GM19452 (cell line): ENCODE measurements around the gene STOX1.
"Not testable (repeated sequence)": the region's sequence is repeated elsewhere in the genome, so short reads cannot be mapped to it uniquely, and the experiment has no call there.

ENCODE experiments used
- ATAC-seq: cut with Tn5 transposase; IDR thresholded peaks from one replicate; pipeline ENCODE4 v1.9.1; 2021; ENCODE audit not compliant: unreplicated experiment

Gene STOX1

GRCh38 chr10:68828083-68828601, 811 bp downstream of the STOX1 start:
- not testable (repeated sequence) for ATAC-seq

GRCh38 chr10:68828833-68829232, 1.5 kb downstream of the STOX1 start:
- ATAC-seq: no peak

- ATAC-seq: no peak
Measured at GRCh38 chr10:68829521-68829920, 2.2 kb downstream of the STOX1 start.

DNA sequence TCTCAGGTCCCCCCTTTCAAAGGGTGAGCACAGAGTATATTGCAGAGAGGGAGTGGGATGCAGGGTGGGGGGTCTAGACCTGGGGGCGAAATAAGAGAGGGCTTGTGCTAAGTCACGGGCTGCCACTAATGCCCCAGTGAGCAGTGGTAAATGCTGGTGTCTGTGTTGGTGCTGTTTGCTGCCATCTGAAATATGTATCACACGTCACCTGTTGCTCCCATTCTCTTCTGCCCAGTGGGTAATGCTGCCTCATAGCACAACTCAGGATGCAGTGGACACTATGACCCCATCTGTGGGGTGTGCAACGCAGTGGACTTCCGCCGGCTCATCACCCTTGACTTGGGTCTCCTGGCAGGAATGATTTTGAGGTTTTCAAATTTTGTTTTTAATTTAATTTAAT, 2.6 kb downstream of the STOX1 start:
- no peak for ATAC-seq

- no peak for ATAC-seq
Measured at GRCh38 chr10:68831961-68832455, 4.7 kb downstream of the STOX1 start.

DNA sequence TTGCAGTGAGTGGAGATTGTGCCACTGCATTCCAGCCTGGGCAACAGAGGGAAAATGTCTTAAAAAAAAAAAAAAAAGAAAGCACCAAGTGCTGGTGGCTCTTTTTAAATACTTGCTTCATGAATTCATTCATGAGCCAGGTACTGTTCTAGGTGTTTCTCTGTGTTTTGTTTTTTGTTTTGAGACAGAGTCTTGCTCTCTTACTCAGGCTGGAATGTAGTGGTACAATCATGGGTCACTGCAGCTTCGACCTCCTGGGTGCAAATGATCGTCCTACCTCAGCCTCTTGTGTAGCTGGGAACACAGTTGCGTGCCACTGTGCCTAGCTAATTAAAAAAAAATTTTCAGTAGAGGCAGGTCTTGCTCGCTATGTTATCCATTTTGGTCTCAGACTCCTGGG, 5.3 kb downstream of the STOX1 start:
- no peak for ATAC-seq

DNA sequence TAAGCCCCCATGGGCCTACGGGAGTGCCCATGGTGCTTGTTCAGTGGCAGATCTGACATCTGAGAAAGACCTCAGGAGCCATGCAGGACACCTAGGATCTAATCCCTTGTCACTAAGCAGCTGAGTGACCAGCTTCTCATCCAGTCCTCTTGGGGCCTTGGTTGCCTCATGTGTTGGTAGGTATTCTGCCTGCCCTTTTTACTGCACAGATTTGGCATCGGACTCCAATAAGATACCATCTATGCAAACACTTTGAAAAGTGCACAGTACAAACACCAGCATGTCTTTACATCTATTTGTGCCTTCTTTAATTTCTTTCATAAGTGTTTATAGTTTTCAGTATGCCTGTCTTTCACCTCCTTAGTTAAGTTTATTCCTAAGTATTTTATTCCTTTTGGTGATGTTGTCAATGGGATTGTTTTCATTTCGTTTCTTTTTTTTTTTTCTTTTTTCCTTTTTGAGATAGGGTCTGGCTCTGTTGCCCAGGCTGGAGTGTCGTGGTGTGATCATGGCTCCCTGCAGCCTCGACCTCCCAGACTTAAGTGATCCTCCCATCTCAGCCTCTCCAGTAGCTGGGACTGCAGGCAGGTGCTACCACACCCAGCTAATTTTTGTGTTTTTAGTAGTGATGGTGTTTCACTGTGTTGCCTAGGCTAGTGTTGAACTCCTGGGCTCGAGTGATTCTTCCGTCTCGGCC, 10.4 kb downstream of the STOX1 start:
- no peak for ATAC-seq

- ATAC-seq: not testable (repeated sequence)
Measured at GRCh38 chr10:68840650-68841049, 13.3 kb downstream of the STOX1 start.

DNA sequence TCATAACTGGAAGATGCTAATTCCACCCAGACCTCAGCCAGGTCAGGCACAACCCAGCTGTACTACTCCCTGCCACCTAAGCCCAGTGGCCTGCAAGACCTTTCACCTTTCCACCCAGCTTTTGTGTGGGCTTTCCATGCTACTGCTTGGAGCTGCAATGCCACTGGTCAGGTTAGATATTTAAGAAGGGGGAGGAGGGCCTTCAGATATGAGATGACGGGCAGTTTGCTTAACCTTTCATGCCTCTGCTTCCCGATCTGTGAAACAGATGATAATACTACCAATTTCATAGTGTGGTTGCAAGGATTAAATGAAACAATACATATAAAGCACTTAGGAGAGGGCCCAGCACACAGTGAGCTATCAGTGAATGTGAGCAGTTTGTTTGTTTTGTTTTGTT, 20.9 kb downstream of the STOX1 start:
- ATAC-seq: no peak

- ATAC-seq: no peak
Measured at GRCh38 chr10:68848806-68849205, 21.5 kb downstream of the STOX1 start.

DNA sequence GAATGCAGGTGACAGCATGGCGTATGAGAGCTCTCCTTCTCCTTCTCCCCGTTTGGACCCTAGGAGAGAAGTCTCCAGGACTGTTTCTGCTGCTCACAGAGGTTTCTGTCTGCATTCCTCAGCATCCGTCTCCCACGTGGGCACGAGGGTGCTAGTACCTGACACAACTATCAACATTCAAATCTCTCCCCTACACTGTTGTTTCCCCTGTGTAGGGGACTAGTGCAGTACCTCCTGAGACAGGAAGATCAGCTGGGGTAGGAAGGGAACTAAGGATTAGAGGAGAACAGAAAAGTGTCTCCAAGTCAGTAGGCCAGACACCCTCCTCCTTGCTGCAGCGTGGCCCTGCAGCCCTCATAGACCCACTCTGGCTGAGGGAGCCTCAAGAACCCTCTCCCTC, 29.0 kb downstream of the STOX1 start:
- ATAC-seq: no peak

DNA sequence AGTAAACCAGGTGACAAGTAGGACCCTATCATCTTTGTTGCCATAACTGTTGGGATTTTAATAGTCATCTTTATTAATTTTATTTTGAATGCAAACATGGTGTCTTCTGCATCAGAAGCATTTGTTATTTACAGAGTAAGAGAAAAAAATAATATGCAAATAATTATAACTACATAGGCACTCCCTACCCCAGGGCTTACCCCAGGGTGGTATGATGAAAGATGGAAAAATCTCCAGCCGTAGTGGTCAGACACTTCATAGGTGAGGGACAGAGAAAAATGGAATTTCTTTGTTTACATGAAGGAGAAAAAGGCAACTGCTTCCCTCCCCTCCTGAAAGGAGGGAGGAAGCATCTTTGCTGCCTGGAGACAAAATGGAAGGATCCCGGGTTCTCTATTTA, 29.7 kb downstream of the STOX1 start:
- ATAC-seq: no peak

DNA sequence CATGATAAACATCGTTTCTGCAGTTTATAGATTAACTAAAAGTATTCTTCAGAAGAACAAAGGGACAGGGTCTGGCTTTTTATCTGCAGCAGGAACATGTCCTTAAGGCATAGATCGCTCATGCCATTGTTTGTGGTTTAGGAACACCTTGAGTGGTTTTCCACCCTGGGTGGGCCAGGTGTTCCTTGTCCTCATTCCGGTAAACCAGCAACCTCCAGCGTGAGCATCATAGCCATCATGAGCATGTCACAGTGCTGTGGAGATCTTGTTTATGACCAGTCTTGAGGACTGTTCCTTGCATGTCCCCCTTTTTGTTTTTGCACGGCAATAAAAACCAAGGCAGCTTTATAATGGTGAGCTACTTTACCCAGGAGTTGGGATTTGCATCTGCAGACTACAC, 33.9 kb downstream of the STOX1 start:
- ATAC-seq: no peak

DNA sequence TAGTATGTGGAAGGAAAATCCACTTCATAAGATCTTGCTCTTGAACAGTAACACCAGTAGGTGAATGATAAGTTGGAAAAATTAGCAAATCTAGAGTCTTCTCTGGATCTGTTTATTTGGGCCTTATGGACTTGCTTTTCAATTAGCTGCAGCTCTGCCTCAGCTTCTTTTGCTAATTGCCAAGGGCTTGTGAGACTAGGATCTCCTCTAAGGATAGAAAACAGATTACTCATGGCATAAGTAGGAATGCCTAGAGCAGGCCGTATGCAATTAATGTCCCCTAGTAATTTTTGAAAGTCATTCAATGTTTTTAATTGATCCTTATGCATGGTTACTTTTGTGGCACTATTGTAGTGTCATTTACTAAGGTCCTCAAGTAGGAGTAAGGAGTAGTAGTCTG, 37.3 kb downstream of the STOX1 start:
- ATAC-seq: no peak

DNA sequence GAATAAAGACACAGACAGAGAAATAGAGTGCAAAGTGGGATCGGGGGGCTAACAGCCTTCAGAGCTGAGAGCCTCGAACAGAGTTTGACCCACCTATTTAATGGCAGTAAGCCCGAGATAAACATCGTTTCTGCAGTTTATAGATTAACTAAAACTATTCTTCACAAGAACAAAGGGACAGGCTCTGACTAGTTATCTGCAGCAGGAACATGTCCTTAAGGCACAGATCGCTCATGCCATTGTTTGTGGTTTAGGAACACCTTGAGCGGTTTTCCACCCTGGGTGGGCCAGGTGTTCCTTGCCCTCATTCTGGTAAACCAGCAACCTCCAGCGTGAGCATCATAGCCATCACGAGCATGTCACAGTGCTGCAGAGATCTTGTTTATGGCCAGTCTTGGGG, 40.8 kb downstream of the STOX1 start:
- ATAC-seq: not testable (repeated sequence)

DNA sequence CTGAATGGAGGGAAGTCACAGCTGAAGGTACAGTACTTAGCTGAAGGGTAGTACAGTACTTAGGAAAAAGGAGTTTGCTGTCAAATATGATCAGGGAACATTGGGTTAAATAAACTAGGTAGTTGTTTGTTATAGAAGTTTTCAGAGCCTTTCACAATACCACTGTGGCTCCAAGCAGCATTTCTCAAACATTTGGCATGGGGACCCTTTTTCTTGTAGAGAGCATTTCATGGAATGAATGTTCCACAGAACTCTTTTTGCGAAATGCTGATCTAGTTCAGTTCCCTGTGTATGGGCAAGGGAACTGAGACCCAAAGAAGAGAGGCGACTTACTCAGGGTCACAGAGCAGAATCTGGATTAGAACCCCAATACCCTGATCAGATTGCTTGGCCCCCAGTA, 42.3 kb downstream of the STOX1 start:
- ATAC-seq: no peak

DNA sequence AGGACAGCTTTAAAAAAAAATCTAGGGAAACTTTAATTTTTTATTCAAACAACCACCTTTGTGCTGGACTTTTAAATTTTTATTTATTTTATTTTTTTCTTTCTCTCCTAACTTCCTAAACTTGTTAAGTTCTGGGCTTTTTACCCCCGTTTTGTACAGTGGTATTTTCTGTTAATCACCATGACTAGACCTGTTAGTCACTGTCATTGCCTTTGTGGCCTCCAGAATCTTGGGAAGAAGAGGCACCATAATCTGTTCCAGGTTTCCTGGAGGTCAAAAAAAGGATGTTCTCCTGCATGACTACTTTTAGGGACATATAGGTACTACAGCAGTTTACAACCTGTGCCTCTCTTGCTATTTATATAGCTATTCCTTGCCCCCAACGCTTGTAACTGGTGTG, 42.7 kb downstream of the STOX1 start:
- ATAC-seq: no peak

DNA sequence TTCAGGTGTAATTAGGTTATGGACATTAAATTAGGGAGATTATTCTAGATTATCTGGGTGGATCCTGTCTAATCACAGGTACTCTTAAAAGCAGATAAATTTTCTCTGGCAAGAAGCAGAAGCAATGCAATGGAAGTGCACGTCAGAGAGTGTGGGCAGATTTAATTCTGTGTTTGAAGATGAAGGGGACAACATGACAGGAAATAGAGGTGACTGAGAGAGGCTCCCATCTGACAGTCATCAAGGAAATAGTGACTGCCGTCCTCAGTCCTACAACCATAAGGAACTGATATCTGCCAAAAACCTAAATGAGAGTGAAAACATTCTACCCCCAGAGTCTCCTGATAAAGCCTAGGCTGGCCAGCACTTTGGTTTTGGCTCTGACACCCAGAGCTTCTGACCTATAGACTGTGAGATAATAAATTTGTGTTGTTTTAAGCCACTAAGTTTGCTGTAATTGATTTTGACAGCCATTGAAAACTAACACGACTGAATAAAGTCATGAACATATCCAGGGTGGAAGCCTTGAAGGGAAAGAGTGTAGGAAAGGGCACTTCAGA, 43.3 kb downstream of the STOX1 start:
- no peak for ATAC-seq

DNA sequence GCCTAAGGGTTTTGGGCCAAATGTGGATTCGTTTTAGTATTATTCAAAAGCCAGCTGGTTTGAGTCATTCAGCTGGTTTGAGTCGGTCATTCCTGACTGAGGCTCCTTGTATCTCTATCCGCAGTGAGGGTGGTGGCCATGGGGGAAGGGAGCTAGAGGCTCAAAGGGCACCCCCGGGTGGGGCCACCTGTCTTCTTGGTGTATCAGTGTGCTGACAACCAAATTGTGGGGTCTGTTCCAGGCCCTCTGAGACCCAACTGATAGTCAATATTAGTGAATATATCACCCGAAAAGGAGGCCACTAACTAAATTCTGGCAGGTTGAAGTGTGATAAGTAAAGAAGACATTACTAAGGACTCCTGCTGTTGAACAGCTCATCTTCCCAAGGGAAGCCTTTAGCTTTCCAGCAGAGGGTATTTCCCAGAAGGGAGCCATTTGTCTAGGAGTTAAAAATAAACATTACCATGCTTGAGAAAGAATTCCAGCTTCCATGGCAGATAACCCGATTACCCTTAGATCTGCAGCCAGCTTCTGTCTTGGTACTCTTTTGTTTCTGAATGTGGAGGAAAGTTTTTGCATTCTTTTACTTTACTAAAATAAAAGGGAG, 43.9 kb downstream of the STOX1 start:
- ATAC-seq: no peak

DNA sequence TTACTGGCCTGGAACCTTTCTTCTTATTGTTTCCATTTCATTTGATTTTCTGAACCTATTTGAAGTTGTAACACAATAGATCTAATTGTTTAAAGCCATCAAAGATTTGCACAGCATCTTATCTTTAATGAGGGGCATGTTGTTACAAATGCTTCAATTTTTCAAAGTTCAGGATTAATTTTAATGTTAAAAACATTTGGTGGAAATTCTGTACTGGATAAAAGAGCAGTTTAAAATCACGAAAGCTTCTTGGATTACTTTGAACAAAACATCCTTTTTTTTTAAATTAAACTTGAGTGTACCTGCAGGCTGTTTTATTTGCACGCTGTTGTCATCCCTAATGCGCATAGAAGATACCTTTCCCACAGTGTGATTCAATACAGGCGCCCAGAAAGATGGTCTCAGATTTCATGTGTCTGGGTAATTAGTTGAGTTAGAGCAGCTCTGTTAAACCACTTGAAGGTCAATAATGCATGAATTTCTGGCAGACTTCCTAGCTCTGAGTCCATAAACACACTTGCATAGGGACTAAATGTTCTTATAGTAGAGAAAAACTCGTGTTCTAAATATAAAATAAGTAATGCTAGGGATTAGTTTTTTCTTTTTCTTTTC, 44.5 kb downstream of the STOX1 start:
- no peak for ATAC-seq

DNA sequence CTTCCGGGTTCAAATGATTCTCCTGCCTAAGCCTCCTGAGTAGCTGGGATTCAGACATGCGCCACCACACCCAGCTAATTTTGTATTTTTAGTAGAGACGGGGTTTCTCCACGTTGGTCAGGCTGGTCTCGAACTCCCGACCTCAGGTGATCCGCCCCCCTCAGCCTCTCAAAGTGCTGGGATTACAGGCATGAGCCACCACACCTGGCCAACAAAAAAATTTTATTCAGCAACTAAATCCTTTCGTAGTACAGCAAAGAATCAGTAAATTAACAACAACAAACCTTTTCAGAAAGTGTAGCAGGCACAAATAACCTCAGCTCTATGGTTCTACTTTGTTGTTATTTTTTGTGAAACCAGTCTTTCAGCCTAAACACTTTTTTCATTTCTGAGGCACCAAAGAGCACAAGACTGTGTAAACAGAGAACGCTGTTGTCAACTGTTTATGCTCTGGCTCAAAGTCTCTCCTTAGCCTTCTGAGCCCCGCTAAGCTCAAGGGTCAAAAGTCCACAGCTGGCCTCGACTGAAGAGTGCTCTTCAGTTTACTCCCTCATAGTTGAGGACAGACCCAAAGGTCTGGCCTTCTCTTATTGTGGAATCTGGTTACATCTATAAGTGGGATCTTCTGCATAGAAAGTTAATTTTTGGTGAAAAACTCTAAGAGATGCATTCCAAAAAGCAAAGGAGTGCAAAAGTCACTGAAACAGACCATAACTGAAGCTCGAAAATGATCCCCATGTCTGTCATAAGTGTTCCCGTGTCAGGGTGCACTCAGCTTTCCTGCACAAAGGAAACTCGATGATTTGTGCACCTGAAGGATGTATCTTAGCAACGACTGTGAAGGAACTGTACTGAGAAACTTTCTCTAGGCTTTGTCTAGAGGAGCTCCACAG, 49.2 kb downstream of the STOX1 start:
- no peak for ATAC-seq
